ENCODE data around the gene MGST1. TPM values are rescaled to one million over a fixed set of nuclear protein-coding genes. Genes with fewer than 3 reads are reported as not detected.

The MGST1 gene
- total and polyA plus RNA-seq, 4 donors = 134 to 756 (median 415) TPM

DNA sequence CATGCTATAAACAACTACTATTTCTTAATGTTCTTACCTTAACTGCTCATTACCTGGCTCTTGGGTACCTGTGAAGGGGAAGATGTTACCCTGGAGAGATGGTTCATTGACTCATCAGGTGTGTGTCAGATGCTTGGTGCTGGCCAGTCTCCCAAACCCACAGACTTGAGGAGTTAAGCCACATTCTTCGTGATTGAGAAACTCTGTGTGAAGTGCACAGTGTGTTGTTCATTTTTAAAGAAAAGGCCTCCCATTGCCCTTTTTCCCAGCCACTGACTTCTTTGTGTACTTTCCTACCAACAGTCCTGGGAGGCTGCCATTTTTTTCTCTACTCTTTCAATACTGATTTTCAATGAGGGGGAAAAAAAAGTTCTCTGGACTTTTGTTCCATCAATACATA is 3.2 kb downstream of the MGST1 start:
- Histone ChIP-seq H3K9ac (ENCODE audit: insufficient read depth in 1 of 2, low read length in 2 of 2) (no peak overlapping the region), H3K4me1 (ENCODE audit: control insufficient read depth in 5 of 5, insufficient read depth in 5 of 5, low read length in 5 of 5) (peaks cover 0 to 15% (median 0%) of the 10 kb centered on the region in 5 donors), H3K27ac (ENCODE audit: low read depth in 1 of 2, low read length in 1 of 2) (no peak overlapping the region), H3K27me3 (ENCODE audit: control insufficient read depth in 3 of 3, insufficient read depth in 3 of 3, low read length in 2 of 3) (no peaks in the 10 kb centered on the region), H3K36me3 (ENCODE audit: control insufficient read depth in 4 of 4, insufficient read depth in 4 of 4, low read length in 4 of 4) (peaks cover 0 to under 1% (median 0%) of the 10 kb centered on the region in 4 donors), H3K9me3 (ENCODE audit: control insufficient read depth in 4 of 4, insufficient read depth in 3 of 4, low read length in 3 of 4) (no peaks in the 10 kb centered on the region), H3K4me3 (no peak overlapping the region)
- TF ChIP-seq, protein P1, sequence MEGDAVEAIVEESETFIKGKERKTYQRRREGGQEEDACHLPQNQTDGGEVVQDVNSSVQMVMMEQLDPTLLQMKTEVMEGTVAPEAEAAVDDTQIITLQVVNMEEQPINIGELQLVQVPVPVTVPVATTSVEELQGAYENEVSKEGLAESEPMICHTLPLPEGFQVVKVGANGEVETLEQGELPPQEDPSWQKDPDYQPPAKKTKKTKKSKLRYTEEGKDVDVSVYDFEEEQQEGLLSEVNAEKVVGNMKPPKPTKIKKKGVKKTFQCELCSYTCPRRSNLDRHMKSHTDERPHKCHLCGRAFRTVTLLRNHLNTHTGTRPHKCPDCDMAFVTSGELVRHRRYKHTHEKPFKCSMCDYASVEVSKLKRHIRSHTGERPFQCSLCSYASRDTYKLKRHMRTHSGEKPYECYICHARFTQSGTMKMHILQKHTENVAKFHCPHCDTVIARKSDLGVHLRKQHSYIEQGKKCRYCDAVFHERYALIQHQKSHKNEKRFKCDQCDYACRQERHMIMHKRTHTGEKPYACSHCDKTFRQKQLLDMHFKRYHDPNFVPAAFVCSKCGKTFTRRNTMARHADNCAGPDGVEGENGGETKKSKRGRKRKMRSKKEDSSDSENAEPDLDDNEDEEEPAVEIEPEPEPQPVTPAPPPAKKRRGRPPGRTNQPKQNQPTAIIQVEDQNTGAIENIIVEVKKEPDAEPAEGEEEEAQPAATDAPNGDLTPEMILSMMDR (IDR thresholded peaks at IDR 0.05; ENCODE audit: control extremely low read depth, extremely low read depth) = no peak
- DNase-seq (peak in 2 of 3 donors; percentile 38 to 73), ATAC-seq (ENCODE audit: insufficient read depth, low FRiP score) (peak; percentile 15)
- 11 to 38% methylated on average over 1 of the region's 1 CpG for WGBS, 2 donors

DNA sequence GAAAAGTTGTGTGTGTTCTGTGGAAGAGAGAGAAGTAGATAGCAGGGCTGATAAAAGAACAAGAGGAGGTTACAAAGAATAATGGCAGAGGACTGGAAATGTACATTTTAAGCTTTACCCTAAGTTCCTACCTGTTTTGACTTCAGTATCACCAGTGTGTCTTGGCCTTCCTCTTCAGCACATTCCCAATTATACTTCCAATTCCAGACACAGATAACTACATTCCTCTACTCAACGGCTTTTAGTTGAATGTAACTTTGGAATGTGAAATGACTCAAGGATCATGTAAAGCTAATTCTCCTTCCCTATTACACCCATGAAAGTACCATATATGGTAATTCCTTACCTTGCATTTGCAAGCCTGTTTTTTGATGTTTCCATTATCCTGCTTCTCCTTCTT is 5.0 kb downstream of the MGST1 start:
- ATAC-seq (ENCODE audit: insufficient read depth, low FRiP score) = no peak
- TF ChIP-seq, protein P1 (IDR thresholded peaks at IDR 0.05; ENCODE audit: control extremely low read depth, extremely low read depth) = no peak
- H3K27ac ChIP-seq (ENCODE audit: low read depth in 1 of 2, low read length in 1 of 2) = no peak overlapping the region

DNA sequence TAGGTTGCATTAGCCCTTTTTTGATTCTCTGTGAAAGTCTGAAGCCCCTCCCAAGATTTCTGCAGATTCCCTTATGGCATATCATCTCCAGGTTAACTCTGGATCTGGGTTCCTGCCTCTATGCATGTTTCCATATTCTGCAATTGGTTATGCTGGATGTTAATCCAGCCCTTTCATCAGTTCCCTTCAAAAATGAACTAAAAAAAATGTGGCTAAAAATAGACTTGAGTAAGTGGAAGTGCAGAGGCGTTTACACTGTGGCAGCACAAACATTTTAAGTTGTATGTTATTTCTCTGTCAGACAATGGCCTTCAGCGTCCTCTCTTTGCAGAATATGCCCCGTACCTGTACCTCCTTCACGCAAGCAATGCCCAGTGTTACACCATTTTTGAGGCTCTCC is 11.4 kb downstream of the MGST1 start:
- no peaks in the 10 kb centered on the region for H3K9me3 ChIP-seq (ENCODE audit: control insufficient read depth in 4 of 4, insufficient read depth in 3 of 4, low read length in 3 of 4)
- no peak overlapping the region for H3K9ac ChIP-seq (ENCODE audit: insufficient read depth in 1 of 2, low read length in 2 of 2)
- H3K27me3 ChIP-seq (ENCODE audit: control insufficient read depth in 3 of 3, insufficient read depth in 3 of 3, low read length in 2 of 3) = no peaks in the 10 kb centered on the region
- H3K4me1 ChIP-seq (ENCODE audit: control insufficient read depth in 5 of 5, insufficient read depth in 5 of 5, low read length in 5 of 5) = no peaks in the 10 kb centered on the region
- ATAC-seq (ENCODE audit: insufficient read depth, low FRiP score) = no peak
- TF ChIP-seq, protein P1 (IDR thresholded peaks at IDR 0.05; ENCODE audit: control extremely low read depth, extremely low read depth) = no peak
- no peak overlapping the region for H3K4me3 ChIP-seq
- H3K36me3 ChIP-seq (ENCODE audit: control insufficient read depth in 4 of 4, insufficient read depth in 4 of 4, low read length in 4 of 4) = peaks cover 0 to 3% (median 1%) of the 10 kb centered on the region in 4 donors
- H3K27ac ChIP-seq (ENCODE audit: low read depth in 1 of 2, low read length in 1 of 2) = no peak overlapping the region
- DNase-seq = no peak
- 43 to 50% methylated on average over 4 of the region's 4 CpGs for WGBS, 2 donors

More for the DNA sequence above, 5.0 kb downstream of the MGST1 start:
- H3K9ac ChIP-seq (ENCODE audit: insufficient read depth in 1 of 2, low read length in 2 of 2) = no peak overlapping the region
- H3K4me1 ChIP-seq (ENCODE audit: control insufficient read depth in 5 of 5, insufficient read depth in 5 of 5, low read length in 5 of 5) = peaks cover 0 to 9% (median 0%) of the 10 kb centered on the region in 5 donors
- no peaks in the 10 kb centered on the region for H3K27me3 ChIP-seq (ENCODE audit: control insufficient read depth in 3 of 3, insufficient read depth in 3 of 3, low read length in 2 of 3)
- no peak for DNase-seq
- no peak overlapping the region for H3K4me3 ChIP-seq
- H3K9me3 ChIP-seq (ENCODE audit: control insufficient read depth in 4 of 4, insufficient read depth in 3 of 4, low read length in 3 of 4) = no peaks in the 10 kb centered on the region
- WGBS, 2 donors = 36 to 67% methylated on average over 1 of the region's 1 CpG
- peaks cover 0 to 2% (median 0%) of the 10 kb centered on the region in 4 donors for H3K36me3 ChIP-seq (ENCODE audit: control insufficient read depth in 4 of 4, insufficient read depth in 4 of 4, low read length in 4 of 4)
